Measurements from ENCODE around the gene PODXL. TPM values are rescaled to one million over a fixed set of nuclear protein-coding genes. Genes with fewer than 3 reads are reported as not detected.

Gene PODXL
- total and polyA plus RNA-seq, 4 donors = 1.2 to 3.6 (median 1.6) TPM

DNA sequence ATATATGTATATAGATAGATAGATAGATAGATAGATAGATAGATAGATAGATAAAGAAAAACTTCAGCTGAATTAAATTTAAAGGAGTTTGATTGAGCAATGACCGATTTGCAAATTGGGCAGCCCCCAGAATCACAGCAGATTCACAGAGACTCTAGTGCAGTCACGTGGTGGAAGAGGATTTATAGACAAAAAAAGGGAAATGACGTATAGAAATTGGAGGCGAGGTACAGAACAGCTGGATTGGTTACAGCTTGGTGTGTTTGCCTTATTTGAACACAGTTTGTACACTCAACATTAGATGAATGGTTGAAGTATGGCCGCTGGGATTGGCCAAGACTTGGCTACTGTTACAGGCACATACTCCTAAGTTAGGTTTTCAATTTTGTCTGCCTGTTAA, 8.2 kb upstream of the PODXL start (continued):
- TF ChIP-seq, protein P1, sequence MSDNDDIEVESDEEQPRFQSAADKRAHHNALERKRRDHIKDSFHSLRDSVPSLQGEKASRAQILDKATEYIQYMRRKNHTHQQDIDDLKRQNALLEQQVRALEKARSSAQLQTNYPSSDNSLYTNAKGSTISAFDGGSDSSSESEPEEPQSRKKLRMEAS (IDR thresholded peaks at IDR 0.05) = no peak

DNA sequence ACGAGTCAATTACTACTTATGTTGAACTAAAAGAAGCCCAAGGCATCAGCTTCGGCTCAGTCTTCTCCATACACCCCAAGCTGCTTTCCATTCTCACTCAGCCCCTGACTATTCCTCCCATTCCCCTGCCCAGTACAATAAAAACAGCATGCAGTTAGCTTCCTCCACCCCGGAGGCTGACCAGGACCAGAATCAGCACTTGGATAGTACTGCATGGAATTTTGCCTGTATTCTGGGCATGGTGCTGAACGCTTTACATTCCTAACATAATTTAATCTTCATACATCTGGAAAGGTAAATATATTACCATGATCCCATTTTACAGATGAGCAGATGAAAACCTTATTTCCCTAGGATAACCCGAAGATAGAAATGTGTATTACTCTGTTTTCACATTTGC, 7.5 kb upstream of the PODXL start:
- H3K9me3 ChIP-seq (ENCODE audit: control insufficient read depth in 4 of 4, low read length in 3 of 4) = no peaks in the 10 kb centered on the region
- H3K27me3 ChIP-seq (ENCODE audit: control insufficient read depth in 4 of 4, insufficient read depth in 4 of 4, low read length in 3 of 4) = no peaks in the 10 kb centered on the region
- H3K27ac ChIP-seq (ENCODE audit: low read depth in 1 of 2, low read length in 2 of 2) = no peak overlapping the region
- TF ChIP-seq, protein P2, sequence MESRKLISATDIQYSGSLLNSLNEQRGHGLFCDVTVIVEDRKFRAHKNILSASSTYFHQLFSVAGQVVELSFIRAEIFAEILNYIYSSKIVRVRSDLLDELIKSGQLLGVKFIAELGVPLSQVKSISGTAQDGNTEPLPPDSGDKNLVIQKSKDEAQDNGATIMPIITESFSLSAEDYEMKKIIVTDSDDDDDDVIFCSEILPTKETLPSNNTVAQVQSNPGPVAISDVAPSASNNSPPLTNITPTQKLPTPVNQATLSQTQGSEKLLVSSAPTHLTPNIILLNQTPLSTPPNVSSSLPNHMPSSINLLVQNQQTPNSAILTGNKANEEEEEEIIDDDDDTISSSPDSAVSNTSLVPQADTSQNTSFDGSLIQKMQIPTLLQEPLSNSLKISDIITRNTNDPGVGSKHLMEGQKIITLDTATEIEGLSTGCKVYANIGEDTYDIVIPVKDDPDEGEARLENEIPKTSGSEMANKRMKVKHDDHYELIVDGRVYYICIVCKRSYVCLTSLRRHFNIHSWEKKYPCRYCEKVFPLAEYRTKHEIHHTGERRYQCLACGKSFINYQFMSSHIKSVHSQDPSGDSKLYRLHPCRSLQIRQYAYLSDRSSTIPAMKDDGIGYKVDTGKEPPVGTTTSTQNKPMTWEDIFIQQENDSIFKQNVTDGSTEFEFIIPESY (IDR thresholded peaks at IDR 0.05) = no peak
- TF ChIP-seq RAD21 (IDR thresholded peaks at IDR 0.05) (no peak), YY1 (IDR thresholded peaks at IDR 0.05) (no peak), RXRA (IDR thresholded peaks at IDR 0.05) (no peak), EGR1 (IDR thresholded peaks at IDR 0.05; ENCODE audit: low read depth in 2 of 2) (no peak), GABPA (IDR thresholded peaks at IDR 0.05 in 1 of 2, conservative IDR thresholded peaks at IDR 0.05 in 1 of 2) (no peak), FOXA2 (IDR thresholded peaks at IDR 0.05) (no peak), TAF1 (conservative IDR thresholded peaks at IDR 0.05) (no peak), HNF4G (IDR thresholded peaks at IDR 0.05) (no peak)
- TF ChIP-seq, protein P3, sequence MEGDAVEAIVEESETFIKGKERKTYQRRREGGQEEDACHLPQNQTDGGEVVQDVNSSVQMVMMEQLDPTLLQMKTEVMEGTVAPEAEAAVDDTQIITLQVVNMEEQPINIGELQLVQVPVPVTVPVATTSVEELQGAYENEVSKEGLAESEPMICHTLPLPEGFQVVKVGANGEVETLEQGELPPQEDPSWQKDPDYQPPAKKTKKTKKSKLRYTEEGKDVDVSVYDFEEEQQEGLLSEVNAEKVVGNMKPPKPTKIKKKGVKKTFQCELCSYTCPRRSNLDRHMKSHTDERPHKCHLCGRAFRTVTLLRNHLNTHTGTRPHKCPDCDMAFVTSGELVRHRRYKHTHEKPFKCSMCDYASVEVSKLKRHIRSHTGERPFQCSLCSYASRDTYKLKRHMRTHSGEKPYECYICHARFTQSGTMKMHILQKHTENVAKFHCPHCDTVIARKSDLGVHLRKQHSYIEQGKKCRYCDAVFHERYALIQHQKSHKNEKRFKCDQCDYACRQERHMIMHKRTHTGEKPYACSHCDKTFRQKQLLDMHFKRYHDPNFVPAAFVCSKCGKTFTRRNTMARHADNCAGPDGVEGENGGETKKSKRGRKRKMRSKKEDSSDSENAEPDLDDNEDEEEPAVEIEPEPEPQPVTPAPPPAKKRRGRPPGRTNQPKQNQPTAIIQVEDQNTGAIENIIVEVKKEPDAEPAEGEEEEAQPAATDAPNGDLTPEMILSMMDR (IDR thresholded peaks at IDR 0.05; ENCODE audit: low read depth, low read length, missing input control) = no peak
- TF ChIP-seq, protein P4, sequence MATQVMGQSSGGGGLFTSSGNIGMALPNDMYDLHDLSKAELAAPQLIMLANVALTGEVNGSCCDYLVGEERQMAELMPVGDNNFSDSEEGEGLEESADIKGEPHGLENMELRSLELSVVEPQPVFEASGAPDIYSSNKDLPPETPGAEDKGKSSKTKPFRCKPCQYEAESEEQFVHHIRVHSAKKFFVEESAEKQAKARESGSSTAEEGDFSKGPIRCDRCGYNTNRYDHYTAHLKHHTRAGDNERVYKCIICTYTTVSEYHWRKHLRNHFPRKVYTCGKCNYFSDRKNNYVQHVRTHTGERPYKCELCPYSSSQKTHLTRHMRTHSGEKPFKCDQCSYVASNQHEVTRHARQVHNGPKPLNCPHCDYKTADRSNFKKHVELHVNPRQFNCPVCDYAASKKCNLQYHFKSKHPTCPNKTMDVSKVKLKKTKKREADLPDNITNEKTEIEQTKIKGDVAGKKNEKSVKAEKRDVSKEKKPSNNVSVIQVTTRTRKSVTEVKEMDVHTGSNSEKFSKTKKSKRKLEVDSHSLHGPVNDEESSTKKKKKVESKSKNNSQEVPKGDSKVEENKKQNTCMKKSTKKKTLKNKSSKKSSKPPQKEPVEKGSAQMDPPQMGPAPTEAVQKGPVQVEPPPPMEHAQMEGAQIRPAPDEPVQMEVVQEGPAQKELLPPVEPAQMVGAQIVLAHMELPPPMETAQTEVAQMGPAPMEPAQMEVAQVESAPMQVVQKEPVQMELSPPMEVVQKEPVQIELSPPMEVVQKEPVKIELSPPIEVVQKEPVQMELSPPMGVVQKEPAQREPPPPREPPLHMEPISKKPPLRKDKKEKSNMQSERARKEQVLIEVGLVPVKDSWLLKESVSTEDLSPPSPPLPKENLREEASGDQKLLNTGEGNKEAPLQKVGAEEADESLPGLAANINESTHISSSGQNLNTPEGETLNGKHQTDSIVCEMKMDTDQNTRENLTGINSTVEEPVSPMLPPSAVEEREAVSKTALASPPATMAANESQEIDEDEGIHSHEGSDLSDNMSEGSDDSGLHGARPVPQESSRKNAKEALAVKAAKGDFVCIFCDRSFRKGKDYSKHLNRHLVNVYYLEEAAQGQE (IDR thresholded peaks at IDR 0.05) = no peak
- H3K36me3 ChIP-seq (ENCODE audit: control insufficient read depth in 4 of 4, insufficient read depth in 3 of 4, low read depth in 1 of 4, low read length in 3 of 4) = no peaks in the 10 kb centered on the region
- H3K4me3 ChIP-seq (ENCODE audit: low read depth in 1 of 3, low read length in 3 of 3) = no peak overlapping the region
- no peak for DNase-seq (ENCODE audit: low spot score)
- no peaks in the 10 kb centered on the region for H3K4me1 ChIP-seq (ENCODE audit: control insufficient read depth in 4 of 4, insufficient read depth in 4 of 4, low read length in 3 of 4)
- no peak overlapping the region for H3K9ac ChIP-seq (ENCODE audit: low read depth in 1 of 2, low read length in 2 of 2)
- 85% methylated on average over 5 of the region's 5 CpGs for WGBS

DNA sequence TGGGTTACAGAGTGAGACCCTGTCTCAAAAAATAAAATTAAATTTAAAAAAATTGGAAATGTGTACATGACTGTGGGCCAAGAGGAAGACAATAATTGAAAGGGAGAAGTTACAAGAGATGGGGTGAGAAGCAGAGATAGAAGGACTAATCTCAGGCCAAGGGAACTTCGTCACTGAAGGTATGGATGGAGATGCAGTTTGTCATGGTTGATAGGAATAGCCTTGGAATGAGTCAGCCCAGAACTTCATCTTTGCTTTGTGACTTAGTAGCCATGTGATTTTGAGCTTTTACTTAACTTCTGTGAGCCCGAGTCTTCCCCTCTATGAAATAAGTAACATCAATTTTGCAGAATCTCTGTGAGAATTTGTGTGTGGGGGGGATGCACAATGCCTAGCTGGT, 6.5 kb upstream of the PODXL start:
- WGBS = 85% methylated on average over 2 of the region's 2 CpGs
- no peaks in the 10 kb centered on the region for H3K36me3 ChIP-seq (ENCODE audit: control insufficient read depth in 4 of 4, insufficient read depth in 3 of 4, low read depth in 1 of 4, low read length in 3 of 4)

More for the DNA sequence above, 6.5 kb upstream of the PODXL start:
- TF ChIP-seq FOXA2 (IDR thresholded peaks at IDR 0.05) (no peak), JUND (IDR thresholded peaks at IDR 0.05) (no peak), FOXA1 (IDR thresholded peaks at IDR 0.05) (no peak), HNF4G (IDR thresholded peaks at IDR 0.05) (no peak)
- TF ChIP-seq, protein P4 (IDR thresholded peaks at IDR 0.05) = no peak
- TF ChIP-seq, protein P5, sequence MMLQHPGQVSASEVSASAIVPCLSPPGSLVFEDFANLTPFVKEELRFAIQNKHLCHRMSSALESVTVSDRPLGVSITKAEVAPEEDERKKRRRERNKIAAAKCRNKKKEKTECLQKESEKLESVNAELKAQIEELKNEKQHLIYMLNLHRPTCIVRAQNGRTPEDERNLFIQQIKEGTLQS (IDR thresholded peaks at IDR 0.05) = no peak
- TF ChIP-seq, protein P1 (IDR thresholded peaks at IDR 0.05) = no peak
- TF ChIP-seq, protein P2 (IDR thresholded peaks at IDR 0.05) = no peak
- Histone ChIP-seq H3K27me3 (ENCODE audit: control insufficient read depth in 4 of 4, insufficient read depth in 4 of 4, low read length in 3 of 4) (no peaks in the 10 kb centered on the region), H3K27ac (ENCODE audit: low read depth in 1 of 2, low read length in 2 of 2) (no peak overlapping the region), H3K4me3 (ENCODE audit: low read depth in 1 of 3, low read length in 3 of 3) (no peak overlapping the region), H3K9ac (ENCODE audit: low read depth in 1 of 2, low read length in 2 of 2) (no peak overlapping the region), H3K9me3 (ENCODE audit: control insufficient read depth in 4 of 4, low read length in 3 of 4) (no peaks in the 10 kb centered on the region), H3K4me1 (ENCODE audit: control insufficient read depth in 4 of 4, insufficient read depth in 4 of 4, low read length in 3 of 4) (peaks cover 0 to 3% (median 1%) of the 10 kb centered on the region in 4 donors)
- no peak for DNase-seq (ENCODE audit: low spot score)
